ENCODE data around the gene ZNF664. TPM values are rescaled to one million over a fixed set of nuclear protein-coding genes. Genes with fewer than 3 reads are reported as not detected.

ZNF664 gene
- total RNA-seq, 1 donor from 2014 or later = 67.6 TPM

GRCh38 chr12:124004233-124004875 lies 31.3 kb downstream of the ZNF664 start:
- Histone ChIP-seq H3K4me2 (ENCODE audit: low read length) (no peak overlapping the region), H2AFZ (ENCODE audit: low read depth, low read length) (no peak overlapping the region), H4K20me1 (ENCODE audit: insufficient read depth, low read length) (peaks cover 77% of the 10 kb centered on the region), H3K4me3 (ENCODE audit: insufficient read depth, low read depth, low read length) (no peak overlapping the region), H3K9me3 (ENCODE audit: insufficient read depth, low read depth, low read length) (no peaks in the 10 kb centered on the region), H3K79me2 (ENCODE audit: insufficient read depth, low read length) (peaks cover 21% of the 10 kb centered on the region), H3K27ac (ENCODE audit: low read depth, low read length) (no peak overlapping the region), H3K4me1 (ENCODE audit: insufficient read depth, low read length) (no peaks in the 10 kb centered on the region), H3K9ac (ENCODE audit: low read length) (no peak overlapping the region), H3K36me3 (ENCODE audit: insufficient read depth, low read length) (no peaks in the 10 kb centered on the region), H3K27me3 (ENCODE audit: insufficient read depth, low read length) (no peaks in the 10 kb centered on the region)
- FAIRE-seq (no peak), DNase-seq (ENCODE audit: low read depth) (no peak)
- no peak overlapping the region for H3K27ac Mint-ChIP-seq (ENCODE audit: unreplicated experiment)
- H3K4me1 Mint-ChIP-seq (ENCODE audit: low read depth, unreplicated experiment) = peaks cover 23% of the 10 kb centered on the region
- H3K4me3 Mint-ChIP-seq (ENCODE audit: unreplicated experiment) = no peak overlapping the region
- H3K9me3 Mint-ChIP-seq (ENCODE audit: unreplicated experiment) = no peaks in the 10 kb centered on the region
- H3K27me3 Mint-ChIP-seq (ENCODE audit: low read depth, unreplicated experiment) = no peaks in the 10 kb centered on the region
- no peak for TF ChIP-seq EZH2 (IDR thresholded peaks at IDR 0.05; ENCODE audit: insufficient read depth, low read length)
- TF ChIP-seq, protein P1, sequence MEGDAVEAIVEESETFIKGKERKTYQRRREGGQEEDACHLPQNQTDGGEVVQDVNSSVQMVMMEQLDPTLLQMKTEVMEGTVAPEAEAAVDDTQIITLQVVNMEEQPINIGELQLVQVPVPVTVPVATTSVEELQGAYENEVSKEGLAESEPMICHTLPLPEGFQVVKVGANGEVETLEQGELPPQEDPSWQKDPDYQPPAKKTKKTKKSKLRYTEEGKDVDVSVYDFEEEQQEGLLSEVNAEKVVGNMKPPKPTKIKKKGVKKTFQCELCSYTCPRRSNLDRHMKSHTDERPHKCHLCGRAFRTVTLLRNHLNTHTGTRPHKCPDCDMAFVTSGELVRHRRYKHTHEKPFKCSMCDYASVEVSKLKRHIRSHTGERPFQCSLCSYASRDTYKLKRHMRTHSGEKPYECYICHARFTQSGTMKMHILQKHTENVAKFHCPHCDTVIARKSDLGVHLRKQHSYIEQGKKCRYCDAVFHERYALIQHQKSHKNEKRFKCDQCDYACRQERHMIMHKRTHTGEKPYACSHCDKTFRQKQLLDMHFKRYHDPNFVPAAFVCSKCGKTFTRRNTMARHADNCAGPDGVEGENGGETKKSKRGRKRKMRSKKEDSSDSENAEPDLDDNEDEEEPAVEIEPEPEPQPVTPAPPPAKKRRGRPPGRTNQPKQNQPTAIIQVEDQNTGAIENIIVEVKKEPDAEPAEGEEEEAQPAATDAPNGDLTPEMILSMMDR (IDR thresholded peaks at IDR 0.05; ENCODE audit: insufficient read depth, low read depth, low read length) = no peak
- H3K36me3 Mint-ChIP-seq (ENCODE audit: low read depth, unreplicated experiment) = peaks cover 4% of the 10 kb centered on the region

- TF ChIP-seq, protein P1 (IDR thresholded peaks at IDR 0.05; ENCODE audit: insufficient read depth, low read depth, low read length) = no peak
- no peak for TF ChIP-seq EZH2 (IDR thresholded peaks at IDR 0.05; ENCODE audit: insufficient read depth, low read length)
- DNase-seq (ENCODE audit: low read depth) = no peak
- no peaks in the 10 kb centered on the region for H3K9me3 ChIP-seq (ENCODE audit: insufficient read depth, low read depth, low read length)
- H3K4me3 ChIP-seq (ENCODE audit: insufficient read depth, low read depth, low read length) = no peak overlapping the region
- H3K27ac ChIP-seq (ENCODE audit: low read depth, low read length) = no peak overlapping the region
- H3K36me3 ChIP-seq (ENCODE audit: insufficient read depth, low read length) = no peaks in the 10 kb centered on the region
- no peak overlapping the region for H3K4me3 Mint-ChIP-seq (ENCODE audit: unreplicated experiment)
- H3K27me3 ChIP-seq (ENCODE audit: insufficient read depth, low read length) = no peaks in the 10 kb centered on the region
- no peaks in the 10 kb centered on the region for H3K4me1 ChIP-seq (ENCODE audit: insufficient read depth, low read length)
- H3K36me3 Mint-ChIP-seq (ENCODE audit: low read depth, unreplicated experiment) = peaks cover 8% of the 10 kb centered on the region
- peaks cover 16% of the 10 kb centered on the region for H3K79me2 ChIP-seq (ENCODE audit: insufficient read depth, low read length)
- no peaks in the 10 kb centered on the region for H3K27me3 Mint-ChIP-seq (ENCODE audit: low read depth, unreplicated experiment)
- no peak overlapping the region for H3K9ac ChIP-seq (ENCODE audit: low read length)
- no peaks in the 10 kb centered on the region for H3K9me3 Mint-ChIP-seq (ENCODE audit: unreplicated experiment)
- H3K27ac Mint-ChIP-seq (ENCODE audit: unreplicated experiment) = peak overlapping the region; percentile 28
- peaks cover 17% of the 10 kb centered on the region for H3K4me1 Mint-ChIP-seq (ENCODE audit: low read depth, unreplicated experiment)
- no peak overlapping the region for H2AFZ ChIP-seq (ENCODE audit: low read depth, low read length)
- H4K20me1 ChIP-seq (ENCODE audit: insufficient read depth, low read length) = peaks cover 59% of the 10 kb centered on the region
- H3K4me2 ChIP-seq (ENCODE audit: low read length) = no peak overlapping the region
- no peak for FAIRE-seq
These were observed 33.2 kb downstream of the ZNF664 start for GRCh38 chr12:124006085-124006845.

Data from astrocyte (in vitro differentiated cells and primary cell).